ENCODE results near the gene ZNF846. TPM values are rescaled to one million over a fixed set of nuclear protein-coding genes. Genes with fewer than 3 reads are reported as not detected.

Gene ZNF846
- total RNA-seq, 1 experiment from 2014 or later = 10.2 TPM

DNA sequence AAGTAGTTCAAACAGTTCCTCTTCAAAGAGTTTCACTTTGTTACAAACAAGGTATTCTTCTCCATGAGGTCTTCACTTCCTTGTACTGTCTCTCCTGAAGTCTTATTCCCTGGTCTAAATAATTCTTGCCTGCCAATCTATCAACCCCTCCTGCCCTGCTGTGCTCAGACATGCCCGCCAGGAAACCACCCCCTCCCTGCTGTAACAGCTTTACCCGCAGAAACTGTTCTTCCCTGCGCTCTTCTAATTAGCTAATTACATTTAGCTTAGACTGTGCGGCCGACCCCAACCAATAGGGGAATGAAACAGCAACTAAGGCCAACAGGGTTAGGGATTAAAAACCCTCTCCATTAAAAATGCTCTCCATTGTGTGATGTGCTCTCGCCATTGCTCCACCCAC lies 46.7 kb downstream of the ZNF846 start:
- H3K9me3 ChIP-seq (ENCODE audit: control insufficient read depth, insufficient read depth, low read depth, low read length) = 0 out of 2 replicates have a peak, but pooled peaks cover 3% of the 10 kb centered on the region
- H3K4me3 ChIP-seq (ENCODE audit: low read depth in 2 of 2, low read length in 2 of 2) = no peak overlapping the region
- no peaks in the 10 kb centered on the region for H3K4me1 ChIP-seq (ENCODE audit: control insufficient read depth, insufficient read depth, low read length)
- ATAC-seq (no peak), DNase-seq (ENCODE audit: low read depth, low spot score) (no peak)
- BruUV-seq (replicated peaks) = no TSS peak
- H3K27ac ChIP-seq (ENCODE audit: low read length) = no peak overlapping the region
- H3K27me3 ChIP-seq (ENCODE audit: control insufficient read depth, insufficient read depth, low read length) = no peaks in the 10 kb centered on the region
- POLR2A ChIA-PET = interaction anchor here (0.5 kb wide), 1 partner anchor 37 kb away, joined by 3 read pairs; no protein-coding TSS in a partner anchor
- CTCF ChIA-PET = interaction anchor here (0.6 kb wide), 1 partner anchor 59 kb away, joined by 3 read pairs; no protein-coding TSS in a partner anchor
- in situ Hi-C loops (cut with HindIII; ENCODE audit: low pct_unique_long_range_greater_than_20kb, low sequenced_read_pairs) = no loop called here
- TF ChIP-seq, protein P1, sequence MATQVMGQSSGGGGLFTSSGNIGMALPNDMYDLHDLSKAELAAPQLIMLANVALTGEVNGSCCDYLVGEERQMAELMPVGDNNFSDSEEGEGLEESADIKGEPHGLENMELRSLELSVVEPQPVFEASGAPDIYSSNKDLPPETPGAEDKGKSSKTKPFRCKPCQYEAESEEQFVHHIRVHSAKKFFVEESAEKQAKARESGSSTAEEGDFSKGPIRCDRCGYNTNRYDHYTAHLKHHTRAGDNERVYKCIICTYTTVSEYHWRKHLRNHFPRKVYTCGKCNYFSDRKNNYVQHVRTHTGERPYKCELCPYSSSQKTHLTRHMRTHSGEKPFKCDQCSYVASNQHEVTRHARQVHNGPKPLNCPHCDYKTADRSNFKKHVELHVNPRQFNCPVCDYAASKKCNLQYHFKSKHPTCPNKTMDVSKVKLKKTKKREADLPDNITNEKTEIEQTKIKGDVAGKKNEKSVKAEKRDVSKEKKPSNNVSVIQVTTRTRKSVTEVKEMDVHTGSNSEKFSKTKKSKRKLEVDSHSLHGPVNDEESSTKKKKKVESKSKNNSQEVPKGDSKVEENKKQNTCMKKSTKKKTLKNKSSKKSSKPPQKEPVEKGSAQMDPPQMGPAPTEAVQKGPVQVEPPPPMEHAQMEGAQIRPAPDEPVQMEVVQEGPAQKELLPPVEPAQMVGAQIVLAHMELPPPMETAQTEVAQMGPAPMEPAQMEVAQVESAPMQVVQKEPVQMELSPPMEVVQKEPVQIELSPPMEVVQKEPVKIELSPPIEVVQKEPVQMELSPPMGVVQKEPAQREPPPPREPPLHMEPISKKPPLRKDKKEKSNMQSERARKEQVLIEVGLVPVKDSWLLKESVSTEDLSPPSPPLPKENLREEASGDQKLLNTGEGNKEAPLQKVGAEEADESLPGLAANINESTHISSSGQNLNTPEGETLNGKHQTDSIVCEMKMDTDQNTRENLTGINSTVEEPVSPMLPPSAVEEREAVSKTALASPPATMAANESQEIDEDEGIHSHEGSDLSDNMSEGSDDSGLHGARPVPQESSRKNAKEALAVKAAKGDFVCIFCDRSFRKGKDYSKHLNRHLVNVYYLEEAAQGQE (IDR thresholded peaks at IDR 0.05; ENCODE audit: insufficient read depth in 1 of 2, low read depth in 2 of 2, low read length in 1 of 2) = no peak
- TF ChIP-seq TCF7L2 (IDR thresholded peaks at IDR 0.05; ENCODE audit: low read depth, low read length) (no peak), SIN3A (IDR thresholded peaks at IDR 0.05; ENCODE audit: borderline replicate concordance, insufficient read depth, low read depth, low read length) (no peak), CTCF (IDR thresholded peaks at IDR 0.05) (no peak), POLR2AphosphoS5 (IDR thresholded peaks at IDR 0.05; ENCODE audit: low read depth, low read length) (no peak)
- no peaks in the 10 kb centered on the region for H3K36me3 ChIP-seq (ENCODE audit: control insufficient read depth, insufficient read depth, low read length)
- intact Hi-C loops (cut with micrococcal nuclease; ENCODE audit: unreplicated experiment) = no loop called here

DNA sequence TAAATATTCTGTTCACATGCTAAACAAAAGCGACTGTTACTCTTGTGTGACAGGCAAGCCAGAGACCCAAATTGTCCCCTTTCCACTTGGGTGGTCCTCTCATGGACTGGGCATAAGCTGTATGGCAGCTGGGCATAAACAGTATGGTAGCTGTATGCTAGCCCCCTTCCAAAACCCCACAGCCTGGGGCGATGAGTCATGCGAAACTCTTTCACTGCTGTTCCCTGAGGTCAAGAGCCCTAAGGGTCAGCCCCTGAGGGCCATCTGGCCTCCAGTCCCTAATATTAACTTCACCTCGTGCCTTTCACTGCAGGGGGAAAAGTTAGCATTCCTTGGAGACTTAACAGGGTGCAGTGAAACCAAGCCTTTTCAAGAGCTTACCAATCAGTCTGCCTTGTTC lies 48.0 kb downstream of the ZNF846 start:
- intact Hi-C loops (cut with micrococcal nuclease; ENCODE audit: unreplicated experiment) (no loop called here), in situ Hi-C loops (cut with HindIII; ENCODE audit: low pct_unique_long_range_greater_than_20kb, low sequenced_read_pairs) (no loop called here)
- TF ChIP-seq SIN3A (IDR thresholded peaks at IDR 0.05; ENCODE audit: borderline replicate concordance, insufficient read depth, low read depth, low read length) (no peak), POLR2AphosphoS5 (IDR thresholded peaks at IDR 0.05; ENCODE audit: low read depth, low read length) (no peak), CTCF (IDR thresholded peaks at IDR 0.05) (no peak), TCF7L2 (IDR thresholded peaks at IDR 0.05; ENCODE audit: low read depth, low read length) (no peak)
- TF ChIP-seq, protein P1 (IDR thresholded peaks at IDR 0.05; ENCODE audit: insufficient read depth in 1 of 2, low read depth in 2 of 2, low read length in 1 of 2) = no peak
- BruUV-seq (replicated peaks) = no TSS peak
- ATAC-seq (no peak), DNase-seq (ENCODE audit: low read depth, low spot score) (no peak)
- no peak overlapping the region for H3K27ac ChIP-seq (ENCODE audit: low read length)
- CTCF ChIA-PET = no interaction called here
- H3K27me3 ChIP-seq (ENCODE audit: control insufficient read depth, insufficient read depth, low read length) = no peaks in the 10 kb centered on the region
- POLR2A ChIA-PET = no interaction called here
- no peak overlapping the region for H3K4me3 ChIP-seq (ENCODE audit: low read depth in 2 of 2, low read length in 2 of 2)
- 0 out of 2 replicates have a peak, but pooled peaks cover 3% of the 10 kb centered on the region for H3K9me3 ChIP-seq (ENCODE audit: control insufficient read depth, insufficient read depth, low read depth, low read length)
- H3K4me1 ChIP-seq (ENCODE audit: control insufficient read depth, insufficient read depth, low read length) = no peaks in the 10 kb centered on the region
- H3K36me3 ChIP-seq (ENCODE audit: control insufficient read depth, insufficient read depth, low read length) = no peaks in the 10 kb centered on the region

Data from Panc1 (cell line).